HG02870 (cell line): ENCODE measurements around the gene PIEZO2.
"Not testable (repeated sequence)": the region's sequence is repeated elsewhere in the genome, so short reads cannot be mapped to it uniquely, and the experiment has no call there.

Source experiments
- ATAC-seq: cut with Tn5 transposase; IDR thresholded peaks from one replicate; pipeline ENCODE4 v1.9.1; 2021; ENCODE audit warnings: mild to moderate bottlenecking, moderate library complexity; ENCODE audit not compliant: unreplicated experiment

Gene PIEZO2

DNA sequence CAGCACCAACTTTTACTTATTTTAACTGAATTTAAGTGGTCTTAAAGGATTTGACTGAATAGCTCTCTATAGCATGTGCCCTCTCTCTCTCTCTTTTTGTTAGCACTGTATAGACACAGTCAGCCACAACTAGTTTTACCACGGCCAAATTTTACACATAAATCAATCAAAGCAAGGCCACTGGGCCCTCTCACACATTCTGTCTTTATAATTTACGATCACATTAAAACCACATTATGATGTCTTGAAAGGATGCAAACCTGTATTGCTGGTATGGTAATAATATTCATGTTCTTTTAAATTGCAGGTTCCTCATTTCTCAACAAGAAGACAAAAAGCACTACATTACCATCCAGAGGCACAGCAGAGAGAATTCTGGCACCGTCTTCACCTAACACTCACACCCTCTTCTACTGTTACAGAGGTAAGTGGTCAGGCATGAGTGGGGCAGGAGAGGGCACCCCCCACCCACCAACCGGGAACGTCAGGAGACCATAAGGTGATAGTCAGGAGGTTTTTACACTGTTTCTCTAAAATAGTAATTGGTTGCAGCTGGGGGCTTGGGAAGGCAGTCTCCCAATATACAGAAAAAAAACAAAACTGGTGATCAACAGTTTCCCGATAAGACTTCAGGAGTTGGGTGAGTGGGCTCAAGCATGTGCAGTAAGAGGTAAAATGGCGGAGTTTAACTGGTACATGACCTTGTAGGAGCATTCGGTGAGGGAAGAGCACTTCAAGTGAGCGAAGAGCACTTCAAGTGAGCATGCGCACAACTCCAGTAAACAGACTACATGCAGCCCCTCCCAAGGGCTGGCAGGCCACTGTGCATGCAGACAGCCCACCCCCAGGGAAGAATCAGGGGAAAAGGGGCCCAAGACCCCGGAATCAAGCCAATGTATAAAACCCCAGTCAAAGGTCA is 296.7 kb downstream of the PIEZO2 start:
- no peak for ATAC-seq

DNA sequence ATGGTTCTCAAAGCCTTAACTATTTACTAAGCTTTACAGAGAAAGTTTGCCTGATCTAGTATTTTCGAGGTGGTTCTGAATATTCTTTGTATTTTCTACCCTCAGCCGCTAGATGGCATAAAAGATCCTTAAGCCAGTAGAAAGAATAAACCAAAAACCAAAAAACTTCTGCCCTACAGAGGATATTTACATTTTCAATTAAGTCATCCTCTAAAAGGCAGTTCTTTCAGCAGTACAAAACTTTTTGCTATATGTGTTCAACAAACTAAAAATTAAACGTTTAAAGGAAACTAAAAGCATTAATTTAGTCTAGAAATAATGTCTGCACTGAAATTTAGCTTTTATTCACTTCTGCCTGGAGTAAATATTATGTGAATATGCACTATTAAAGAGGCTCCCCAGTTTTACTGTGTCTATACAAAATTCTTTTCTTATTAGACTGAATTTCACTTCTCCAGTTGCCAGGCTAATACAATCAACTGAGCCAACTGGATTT is 297.5 kb downstream of the PIEZO2 start:
- no peak for ATAC-seq

DNA sequence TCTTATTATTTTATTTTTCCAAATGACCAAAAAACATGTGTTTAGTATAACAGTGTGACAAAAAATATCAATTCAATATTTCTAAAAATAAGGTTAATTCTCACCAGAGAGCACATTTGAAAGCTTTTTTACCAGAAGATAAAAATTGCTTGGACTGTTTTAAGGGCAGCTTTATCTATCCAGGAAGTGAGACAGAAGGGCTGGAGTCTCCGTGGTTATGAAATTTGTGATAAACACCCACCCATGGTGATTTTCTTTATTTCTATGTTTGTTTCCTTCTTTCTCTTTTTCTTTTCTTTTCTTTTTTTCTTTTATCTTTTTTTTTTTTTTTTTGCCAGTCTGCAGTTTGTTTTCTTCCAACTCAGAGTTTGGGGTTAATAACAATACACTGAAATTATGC is 298.5 kb downstream of the PIEZO2 start:
- no peak for ATAC-seq

DNA sequence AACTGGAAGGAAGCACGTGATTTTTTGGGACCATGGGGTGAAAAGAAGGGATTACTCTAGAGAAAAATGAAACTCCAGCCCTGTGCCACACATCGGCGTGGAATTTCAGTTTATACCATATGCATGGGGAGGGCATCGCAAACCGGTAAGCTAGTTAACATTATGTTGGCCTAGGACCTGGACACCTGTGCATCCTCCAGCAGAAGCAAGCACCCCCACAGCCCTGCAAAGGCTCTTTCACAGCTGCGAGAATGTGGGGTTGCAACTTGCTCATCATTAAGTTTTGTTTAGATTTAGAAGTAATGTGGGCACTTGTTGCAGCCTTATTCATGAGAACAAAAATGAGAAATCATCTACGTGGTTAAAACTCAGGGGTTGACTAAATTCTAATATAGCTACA is 299.2 kb downstream of the PIEZO2 start:
- ATAC-seq = no peak

DNA sequence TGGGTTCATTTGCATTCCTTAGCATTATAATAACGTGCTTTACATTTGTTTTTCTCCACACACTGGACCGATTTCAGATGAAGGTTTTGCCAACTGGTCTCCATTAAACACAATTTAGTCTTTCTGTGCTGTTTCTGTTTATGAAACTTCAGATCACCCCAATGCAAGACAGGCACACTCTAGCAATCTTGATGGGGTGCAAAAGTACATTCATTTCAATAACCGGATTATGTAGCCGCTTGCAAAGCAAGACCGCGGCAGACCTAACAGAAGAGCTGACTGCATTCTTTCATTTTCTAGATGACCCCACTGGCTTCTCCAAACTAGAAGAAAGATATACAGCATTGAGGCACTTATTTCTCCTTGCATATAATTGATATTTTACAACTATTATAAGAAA is 301.5 kb downstream of the PIEZO2 start:
- no peak for ATAC-seq

DNA sequence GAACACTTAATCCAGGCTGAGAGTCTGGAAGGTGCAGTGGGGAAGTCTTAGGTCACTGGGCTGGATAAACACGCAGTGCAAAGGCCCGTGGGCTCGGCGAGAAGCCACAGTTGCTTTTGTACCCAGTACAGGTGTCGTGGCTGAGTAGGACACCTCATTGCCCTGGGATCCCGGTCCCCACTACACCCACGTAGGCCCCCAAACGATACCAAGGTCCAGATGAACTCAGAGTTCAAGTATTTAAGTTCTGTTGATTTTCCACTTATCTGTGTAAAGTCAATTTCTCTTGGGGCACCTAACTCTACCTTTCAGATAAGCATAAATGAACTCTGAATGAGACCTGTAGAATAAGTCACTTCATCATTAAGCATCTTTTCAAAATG is 302.0 kb downstream of the PIEZO2 start:
- no peak for ATAC-seq

DNA sequence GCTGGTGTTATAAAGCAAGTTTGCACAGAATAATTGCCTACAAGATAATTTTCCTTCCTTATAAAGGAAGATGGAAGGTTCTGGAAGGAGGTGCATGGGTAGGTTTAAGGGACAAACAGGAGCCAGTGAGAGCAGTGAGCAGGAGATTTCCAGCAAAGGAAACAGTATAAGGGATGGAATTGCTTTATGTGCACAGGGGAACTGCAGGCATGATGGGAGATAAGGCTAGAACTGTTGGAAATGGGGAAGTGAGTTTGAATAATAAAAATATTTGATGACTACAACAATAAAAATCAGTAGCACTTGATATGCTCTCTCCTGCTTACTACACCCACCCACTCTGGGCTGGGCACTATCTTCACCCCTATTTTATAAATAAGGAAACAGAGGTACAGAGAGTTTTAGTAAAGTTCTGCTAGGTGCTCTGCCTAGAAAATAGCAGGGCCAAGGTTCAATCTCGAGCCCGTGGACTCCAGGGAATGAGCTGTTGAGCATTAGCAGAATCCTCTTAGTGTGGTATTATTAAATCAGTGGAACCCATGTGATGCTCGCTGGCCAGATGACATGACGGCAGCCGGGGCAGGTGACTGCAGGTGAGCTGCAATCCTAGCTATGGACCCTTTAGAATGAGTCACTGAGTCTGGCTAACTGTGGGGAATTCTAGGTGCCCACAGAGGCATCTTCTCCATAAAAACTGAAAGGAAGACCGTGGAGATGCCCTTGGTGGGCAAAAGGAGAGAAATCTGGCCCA is 302.5 kb downstream of the PIEZO2 start:
- no peak for ATAC-seq

DNA sequence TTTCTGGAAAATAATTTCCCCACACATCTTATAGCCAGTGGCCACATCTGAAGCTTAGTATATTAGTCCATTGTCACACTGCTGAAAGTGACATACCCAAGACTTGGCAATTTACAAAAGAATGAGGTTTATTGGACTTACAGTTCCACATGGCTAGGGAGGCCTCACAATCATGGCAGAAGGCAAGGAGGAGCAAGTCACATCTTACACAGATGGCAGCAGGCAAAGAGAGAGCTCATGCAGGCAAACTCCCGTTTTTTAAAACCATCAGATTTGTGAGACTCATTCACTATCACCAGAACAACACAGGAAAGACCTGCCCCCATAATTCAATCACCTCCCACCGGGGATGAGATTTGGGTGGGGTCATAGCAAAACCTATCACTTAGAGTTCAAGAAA is 303.3 kb downstream of the PIEZO2 start:
- ATAC-seq = not testable (repeated sequence)

DNA sequence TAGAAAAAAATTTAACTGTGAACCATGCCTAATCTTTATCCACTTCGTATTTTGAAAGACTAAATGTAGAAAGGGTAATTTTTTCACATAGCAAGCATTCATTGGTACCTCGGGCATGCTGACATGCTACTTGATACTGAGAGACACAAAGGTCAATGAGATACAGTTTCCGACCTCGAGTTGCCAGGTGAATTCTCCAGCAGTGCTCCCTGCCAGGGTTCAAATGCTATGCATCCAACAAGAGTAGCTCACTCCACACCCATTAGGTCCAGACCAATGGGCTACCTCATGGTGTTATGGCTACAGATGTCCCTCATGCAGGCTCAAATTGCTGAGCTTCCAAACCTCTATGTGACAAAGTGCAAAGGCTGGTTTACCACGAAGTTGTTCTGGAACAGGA is 305.8 kb downstream of the PIEZO2 start:
- ATAC-seq = no peak

DNA sequence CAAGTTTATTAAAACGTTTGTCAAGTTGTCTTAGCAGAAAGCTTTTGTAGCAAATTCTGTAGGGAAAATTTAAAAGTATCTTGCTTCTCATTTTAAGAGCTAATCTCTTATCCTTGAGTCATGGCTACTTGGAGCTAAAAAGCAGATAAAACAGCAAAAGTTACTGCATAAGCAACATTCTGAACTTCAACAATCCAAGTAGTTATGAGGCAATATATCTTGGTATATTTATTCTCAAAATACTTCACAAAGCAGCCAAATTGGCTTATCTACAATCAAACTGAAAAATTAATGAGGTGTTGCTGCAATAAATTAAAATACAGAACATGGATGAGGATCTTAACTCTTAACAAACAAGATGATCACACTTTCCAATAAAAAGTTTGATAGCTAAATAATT is 306.5 kb downstream of the PIEZO2 start:
- no peak for ATAC-seq

DNA sequence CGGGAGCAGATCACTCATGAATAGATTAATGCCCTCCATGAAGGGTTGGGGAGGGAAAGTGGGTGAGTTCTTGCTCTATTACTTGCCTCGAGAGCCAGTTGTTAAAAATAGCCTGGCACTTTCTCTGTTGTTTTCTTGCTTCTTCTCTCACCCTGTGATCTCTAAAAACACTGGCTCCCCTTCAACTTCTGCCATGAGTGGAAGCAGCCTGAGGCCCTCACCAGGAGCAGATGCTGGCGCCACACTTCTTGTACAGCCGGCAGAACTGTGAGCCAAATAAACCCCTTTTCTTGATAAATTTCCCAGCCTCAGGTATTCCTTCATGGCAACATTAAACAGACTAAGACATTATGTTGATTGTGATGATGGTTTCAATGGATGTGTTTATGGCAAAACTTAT is 307.0 kb downstream of the PIEZO2 start:
- ATAC-seq = no peak

DNA sequence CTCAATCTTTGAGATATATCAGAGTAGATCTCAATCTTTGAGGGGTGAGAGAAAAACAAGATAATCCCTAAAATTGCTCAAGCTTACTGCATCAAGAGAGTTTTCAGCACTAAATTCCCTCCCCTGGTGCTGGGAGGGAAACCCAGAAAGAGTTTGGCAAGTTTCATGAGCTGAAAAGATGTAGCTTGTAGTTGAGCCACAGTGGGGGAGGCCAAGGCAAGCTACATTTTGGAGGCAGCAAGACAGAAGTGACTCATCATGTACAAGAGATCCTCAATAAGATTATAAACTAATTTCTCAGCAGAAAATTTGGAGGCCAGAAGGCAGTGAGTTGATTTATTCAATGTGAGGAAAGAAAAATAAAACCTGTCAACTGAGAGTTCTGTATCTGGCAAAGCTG is 308.2 kb downstream of the PIEZO2 start:
- no peak for ATAC-seq

DNA sequence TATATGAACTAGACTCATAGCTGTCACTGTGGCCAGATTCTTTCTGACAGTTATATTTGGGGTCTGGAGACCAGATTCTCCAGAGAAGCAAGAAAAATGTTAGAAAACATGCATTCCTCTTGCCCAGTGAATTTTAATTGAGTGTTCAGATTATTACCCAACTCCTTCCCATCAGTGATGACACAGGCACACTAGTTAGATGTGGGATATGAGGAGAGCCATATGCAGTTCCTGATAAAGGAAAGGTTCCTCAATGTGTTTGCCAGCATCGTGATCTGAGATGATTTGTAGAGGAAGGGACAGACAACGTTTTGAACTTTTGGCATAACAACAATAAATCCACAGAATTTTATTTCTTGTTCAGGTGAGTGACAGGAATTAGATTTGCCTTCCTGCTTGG is 308.6 kb downstream of the PIEZO2 start:
- ATAC-seq = no peak

DNA sequence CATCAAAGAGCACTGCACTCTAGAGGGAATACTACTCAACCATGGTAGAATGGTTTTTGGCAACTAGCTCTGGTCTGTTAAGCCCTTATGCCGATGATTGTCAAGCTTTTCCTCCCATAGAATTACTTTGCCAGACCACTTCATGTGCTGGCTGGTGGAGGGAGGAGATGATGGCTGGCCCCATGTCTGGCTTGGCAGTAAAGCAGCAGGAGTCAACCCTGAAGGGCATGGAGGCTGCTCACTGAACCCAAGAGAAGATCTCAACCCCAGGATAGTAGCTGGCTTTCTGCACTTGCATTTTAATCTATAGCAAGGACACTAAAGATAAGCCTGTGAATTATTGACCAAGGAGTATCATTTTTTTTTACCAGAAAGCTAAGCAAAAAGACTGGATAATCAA is 309.9 kb downstream of the PIEZO2 start:
- no peak for ATAC-seq

DNA sequence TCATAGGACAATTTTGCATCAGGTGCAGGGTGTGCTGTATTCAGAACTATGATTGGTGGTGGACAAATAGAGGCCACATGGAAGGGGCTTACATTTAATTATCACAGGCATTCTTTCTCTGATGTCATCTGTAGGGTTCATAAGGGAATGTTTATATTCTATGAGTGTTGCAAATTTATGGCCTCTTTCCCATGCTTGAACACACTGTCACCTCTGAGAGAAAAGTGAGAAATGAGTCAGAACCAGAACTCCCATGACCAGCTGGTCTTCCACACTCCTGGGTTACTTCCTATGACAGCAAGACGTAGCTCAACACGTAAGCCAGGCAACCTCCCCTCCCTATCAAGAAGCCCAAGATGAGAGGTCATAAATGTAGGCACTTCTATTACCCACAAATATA is 310.8 kb downstream of the PIEZO2 start:
- peak; percentile 81 for ATAC-seq

DNA sequence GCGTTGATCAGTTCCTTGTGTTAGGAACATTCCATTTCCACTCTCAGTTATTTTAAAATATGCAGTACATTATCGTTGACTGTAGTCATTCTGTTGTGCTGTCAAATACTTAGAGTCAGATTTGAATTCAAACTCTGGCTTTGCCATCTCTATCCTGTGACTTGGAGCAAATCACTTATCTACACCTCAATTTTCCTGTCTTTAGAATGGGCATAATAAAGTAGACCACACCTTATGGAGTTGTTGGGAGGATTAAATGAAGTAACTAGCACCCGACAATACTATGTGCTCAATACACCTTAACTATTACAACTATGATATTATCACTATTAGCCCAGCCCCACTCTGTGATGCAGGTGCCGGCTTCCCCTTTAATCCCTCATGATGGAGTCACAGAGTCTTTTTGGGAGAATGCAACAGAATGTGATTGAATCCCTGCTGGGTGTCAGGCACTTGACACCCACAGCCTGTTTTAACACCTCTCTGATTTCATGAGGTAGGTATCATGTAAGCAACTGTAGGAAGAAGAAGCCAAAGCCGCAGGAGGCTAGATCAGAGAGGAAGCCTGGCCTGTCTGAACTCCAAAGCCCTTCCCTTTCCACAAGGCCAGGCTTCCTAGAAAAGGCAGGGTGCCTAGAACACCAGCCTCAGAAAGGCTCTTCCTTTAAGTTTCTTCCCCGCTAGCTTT is 315.1 kb downstream of the PIEZO2 start:
- ATAC-seq = no peak

DNA sequence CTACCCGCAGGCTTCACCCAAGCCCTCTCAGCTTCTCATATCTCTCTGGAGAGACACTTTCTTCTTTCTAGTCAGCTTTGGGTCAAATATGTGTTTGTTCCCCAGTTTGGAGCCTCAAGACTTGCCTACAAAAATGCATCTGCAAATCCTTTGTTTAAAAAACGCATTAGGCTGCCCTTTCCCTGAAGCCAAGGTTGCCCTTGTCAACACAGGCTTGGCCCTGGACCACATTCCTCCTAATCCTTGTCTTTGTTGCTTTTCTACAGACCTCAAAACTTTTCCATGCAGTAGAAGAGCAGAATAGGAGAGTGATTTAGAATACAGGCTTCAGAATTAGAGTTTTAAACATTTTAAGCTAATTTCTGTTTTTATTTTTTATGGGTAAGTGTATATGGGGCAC is 315.7 kb downstream of the PIEZO2 start:
- ATAC-seq = no peak

DNA sequence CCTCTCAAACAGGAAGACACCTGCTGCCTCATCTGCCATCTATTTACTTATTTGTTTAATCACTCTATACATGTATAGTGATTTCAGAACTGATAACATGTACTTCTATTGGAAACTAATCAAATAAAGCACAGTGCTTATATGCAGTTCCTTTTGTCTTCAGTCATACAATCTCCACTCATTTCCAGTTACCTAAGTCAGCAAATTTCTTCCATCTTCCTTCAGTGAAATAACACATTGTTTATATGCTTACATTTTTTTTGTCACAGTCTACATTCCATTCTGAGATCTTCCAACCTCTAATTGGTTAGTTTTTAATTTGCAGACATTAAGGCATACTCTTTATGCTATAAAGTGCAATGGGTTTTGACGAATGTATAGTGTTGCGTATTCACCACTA is 323.0 kb downstream of the PIEZO2 start:
- no peak for ATAC-seq

DNA sequence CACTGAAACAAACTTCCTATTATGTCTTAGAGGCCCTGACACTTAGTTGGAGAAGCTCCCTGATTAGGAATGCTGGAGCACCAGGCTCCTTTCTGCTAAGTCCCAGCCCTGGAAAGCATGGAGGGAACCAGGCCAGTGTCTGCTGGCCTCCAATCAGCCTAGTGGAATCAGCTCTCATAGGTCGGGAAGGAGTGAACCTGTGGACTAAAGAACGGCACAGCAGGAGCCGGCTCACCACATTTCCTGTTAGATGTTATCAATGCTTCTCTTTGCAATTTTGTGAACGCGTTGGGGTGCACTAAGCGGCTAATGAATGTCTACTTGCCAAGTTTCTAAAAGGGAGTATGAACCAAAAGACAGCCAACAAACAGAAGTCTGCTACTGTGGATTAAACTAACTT is 326.9 kb downstream of the PIEZO2 start:
- ATAC-seq = no peak

DNA sequence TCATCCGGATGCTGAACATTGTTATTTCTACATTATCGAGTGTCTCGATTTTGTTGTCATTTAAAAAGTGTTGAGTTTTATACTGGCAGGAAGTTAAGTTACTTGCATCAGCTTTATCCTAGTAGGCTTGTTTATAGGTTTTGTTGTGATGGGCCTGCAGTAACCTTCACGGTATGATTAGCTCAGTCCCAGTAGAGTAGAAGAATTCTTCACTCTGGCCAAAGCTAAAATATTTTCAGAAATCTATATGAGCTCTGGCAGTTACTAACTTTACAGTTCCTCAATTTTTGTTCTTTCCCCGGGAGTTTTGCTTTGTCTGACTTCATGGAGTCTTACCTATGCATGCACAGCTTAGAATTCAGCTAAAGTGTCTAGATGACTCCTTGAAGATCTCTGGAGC is 328.7 kb downstream of the PIEZO2 start:
- ATAC-seq = no peak

DNA sequence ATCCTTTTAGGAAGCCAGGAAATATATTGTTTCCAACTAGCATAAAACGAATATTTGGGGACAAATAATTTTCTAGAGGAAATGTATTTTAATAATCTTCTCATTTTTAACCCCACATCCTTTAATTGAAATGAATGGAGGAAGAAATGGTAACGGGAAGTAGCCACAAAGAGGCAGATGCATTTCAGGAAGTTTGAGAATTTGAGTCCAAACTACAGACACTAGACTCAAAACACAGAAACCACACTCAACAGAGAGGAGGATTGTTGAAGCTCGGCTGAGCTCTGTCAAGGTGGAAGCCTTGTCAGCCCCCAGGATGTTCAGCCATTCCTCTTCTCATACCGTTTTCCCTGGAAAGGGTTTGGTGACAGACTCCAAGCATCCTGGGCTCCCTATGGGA is 335.0 kb downstream of the PIEZO2 start:
- no peak for ATAC-seq
